GM10248 (cell line): ENCODE results near the gene ZNF319.

Source experiments
- CTCF ChIA-PET: fragments of 300-600 bp; sonication (Branson Sonifier 250); formaldehyde crosslinking; extraction: SDS; loops from one replicate; lab custom pipeline; 2021; ENCODE audit warnings: antibody characterized with exemption; lab: Yijun Ruan, JAX
- POLR2A ChIA-PET: fragments of 350-650 bp; sonication (Branson Sonifier 250); formaldehyde crosslinking; extraction: SDS; loops from one replicate; lab custom pipeline; 2020; ENCODE audit warnings: antibody characterized with exemption; lab: Yijun Ruan, JAX
- DNase-seq: peaks from one replicate; pipeline ENCODE4 v3.0.0; 2012; ENCODE audit errors: extremely low spot score
- CTCF ChIP-seq: IDR thresholded peaks from 2 replicates; pipeline ENCODE4 v1.5.1; 2012; ENCODE audit warnings: mild to moderate bottlenecking, low read depth; ENCODE audit errors: extremely low read depth, missing control alignments, control extremely low read depth

ZNF319 gene

GRCh38 chr16:57998992-57999365, 1.5 kb downstream of the ZNF319 start:
- CTCF ChIA-PET: interaction anchor here (1.5 to 3.6 kb wide), 5 partner anchors 9 to 242 kb away, joined by 4 to 18 read pairs (median 9); no protein-coding TSS in a partner anchor
- DNase-seq: no peak
- TF ChIP-seq CTCF: no peak
- POLR2A ChIA-PET: no interaction called here

GRCh38 chr16:57998486-57998885, 2.0 kb downstream of the ZNF319 start:
- TF ChIP-seq CTCF: no peak
- DNase-seq: no peak
- ChIA-PET CTCF (interaction anchor here (1.3 to 2.8 kb wide), 2 partner anchors 100 to 422 kb away, joined by 4 to 8 read pairs; no protein-coding TSS in a partner anchor), POLR2A (no interaction called here)

- DNase-seq: no peak
- CTCF ChIA-PET: interaction anchor here (1.3 to 2.8 kb wide), 2 partner anchors 99 to 421 kb away, joined by 4 to 8 read pairs; no protein-coding TSS in a partner anchor
- POLR2A ChIA-PET: no interaction called here
- TF ChIP-seq CTCF: no peak
Measured at GRCh38 chr16:57997528-57998265, 2.8 kb downstream of the ZNF319 start.

DNA sequence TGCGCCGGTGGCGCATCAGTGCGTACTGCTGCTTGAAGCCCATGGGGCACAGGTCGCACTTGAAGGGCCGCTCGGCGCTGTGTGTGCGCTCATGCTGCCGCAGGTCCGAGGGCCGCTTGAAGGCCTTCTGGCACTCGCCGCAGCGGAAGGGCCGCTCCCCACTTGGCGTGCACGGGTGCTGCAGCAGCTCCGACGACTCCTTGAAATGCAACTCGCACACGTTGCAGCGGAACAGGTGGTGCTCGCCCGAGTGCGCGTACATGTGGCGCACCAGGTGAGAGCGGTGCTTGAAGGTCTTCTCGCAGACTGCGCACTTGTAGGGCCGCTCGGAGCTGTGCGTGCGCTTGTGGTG, 3.3 kb downstream of the ZNF319 start:
- CTCF ChIA-PET: interaction anchor here (2.8 kb wide), 1 partner anchor 99 kb away, joined by 8 read pairs; no protein-coding TSS in a partner anchor
- no peak for TF ChIP-seq CTCF
- no peak for DNase-seq
- POLR2A ChIA-PET: no interaction called here

GRCh38 chr16:57996406-57997175, 3.9 kb downstream of the ZNF319 start:
- DNase-seq: no peak
- ChIA-PET CTCF (interaction anchor here (2.8 kb wide), 1 partner anchor 98 kb away, joined by 8 read pairs; no protein-coding TSS in a partner anchor), POLR2A (no interaction called here)
- TF ChIP-seq CTCF: no peak

DNA sequence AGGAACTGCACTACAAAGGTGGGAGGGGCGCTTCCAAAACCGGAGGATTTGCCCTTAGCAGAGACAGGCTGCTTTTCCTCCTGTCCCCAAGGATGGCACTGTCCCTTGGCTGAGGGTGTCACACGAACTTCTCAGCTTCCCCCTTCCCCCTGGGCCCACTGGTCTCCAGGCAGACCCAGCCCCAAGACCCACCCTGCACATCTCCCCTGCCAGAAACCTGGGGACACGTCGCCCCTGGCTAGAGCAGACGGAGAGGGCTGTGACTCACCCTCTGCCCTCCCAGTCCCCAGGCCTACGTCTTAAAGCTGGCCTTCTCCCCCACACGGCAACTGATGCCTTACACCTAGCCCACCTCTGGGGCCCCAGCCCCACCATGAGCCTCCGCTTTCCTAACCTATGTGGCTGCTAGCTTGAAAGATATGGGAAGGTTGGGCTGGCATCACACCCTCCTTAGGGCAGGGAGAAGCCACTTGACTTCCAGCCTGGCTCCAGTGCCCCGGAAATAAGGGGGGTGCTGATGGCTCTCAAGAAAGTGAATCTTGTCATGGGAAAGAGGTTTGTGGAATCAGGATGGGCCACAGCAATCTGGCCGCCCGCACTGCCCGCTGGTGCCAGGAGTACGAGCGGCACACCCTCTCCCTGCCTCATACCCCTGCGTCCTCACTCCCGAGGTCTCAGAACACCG, 4.6 kb downstream of the ZNF319 start:
- DNase-seq: no peak
- TF ChIP-seq CTCF: no peak
- CTCF ChIA-PET: interaction anchor here (1.0 to 2.8 kb wide), 2 partner anchors 97 to 419 kb away, joined by 3 to 8 read pairs; no protein-coding TSS in a partner anchor
- POLR2A ChIA-PET: no interaction called here
